OCI-LY1 (cell line): ENCODE measurements around the gene MARCHF6.

Source experiments
- EZH2 ChIP-seq: fragments of 200-600 bp; sonication (generic), shearing (Covaris generic); IDR thresholded peaks from 2 replicates; pipeline ENCODE4 v1.8.0; 2017; ENCODE audit warnings: borderline replicate concordance, mixed run types, mild to moderate bottlenecking, antibody characterized with exemption, low read length, moderate library complexity, mixed read lengths
- TF ChIP-seq, protein P1 (sequence below): fragments of 200-600 bp; sonication (generic), shearing (Covaris generic); IDR thresholded peaks from 2 replicates; pipeline ENCODE4 v1.5.1; 2017; ENCODE audit warnings: mild to moderate bottlenecking, antibody characterized with exemption, low read length, moderate library complexity, mixed read lengths

- TF ChIP-seq, protein P1, sequence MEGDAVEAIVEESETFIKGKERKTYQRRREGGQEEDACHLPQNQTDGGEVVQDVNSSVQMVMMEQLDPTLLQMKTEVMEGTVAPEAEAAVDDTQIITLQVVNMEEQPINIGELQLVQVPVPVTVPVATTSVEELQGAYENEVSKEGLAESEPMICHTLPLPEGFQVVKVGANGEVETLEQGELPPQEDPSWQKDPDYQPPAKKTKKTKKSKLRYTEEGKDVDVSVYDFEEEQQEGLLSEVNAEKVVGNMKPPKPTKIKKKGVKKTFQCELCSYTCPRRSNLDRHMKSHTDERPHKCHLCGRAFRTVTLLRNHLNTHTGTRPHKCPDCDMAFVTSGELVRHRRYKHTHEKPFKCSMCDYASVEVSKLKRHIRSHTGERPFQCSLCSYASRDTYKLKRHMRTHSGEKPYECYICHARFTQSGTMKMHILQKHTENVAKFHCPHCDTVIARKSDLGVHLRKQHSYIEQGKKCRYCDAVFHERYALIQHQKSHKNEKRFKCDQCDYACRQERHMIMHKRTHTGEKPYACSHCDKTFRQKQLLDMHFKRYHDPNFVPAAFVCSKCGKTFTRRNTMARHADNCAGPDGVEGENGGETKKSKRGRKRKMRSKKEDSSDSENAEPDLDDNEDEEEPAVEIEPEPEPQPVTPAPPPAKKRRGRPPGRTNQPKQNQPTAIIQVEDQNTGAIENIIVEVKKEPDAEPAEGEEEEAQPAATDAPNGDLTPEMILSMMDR, result no peak
- TF ChIP-seq EZH2, result no peak
These were observed 20.1 kb upstream of the MARCHF6 start for GRCh38 chr5:10333154-10334006.
